Epithelial cell of esophagus (primary cell): ENCODE measurements around the gene IL11RA.
"Not testable (repeated sequence)": the region's sequence is repeated elsewhere in the genome, so short reads cannot be mapped to it uniquely, and the experiment has no call there.

ENCODE experiments used
- DNase-seq: peaks from one replicate; pipeline ENCODE4 v3.0.0; 2010; ENCODE audit warnings: low read depth
- H3K4me3 ChIP-seq: 2 replicates; pipeline ENCODE4 v1.5.1; 2011; ENCODE audit warnings: mild to moderate bottlenecking, low read length, control low read depth
- CTCF ChIP-seq: IDR thresholded peaks from 2 replicates; pipeline ENCODE4 v1.5.1; 2011; ENCODE audit warnings: low read depth, mild to moderate bottlenecking, low read length, control low read depth, inconsistent platforms; ENCODE audit not compliant: insufficient read depth; ENCODE audit errors: missing control alignments

Gene IL11RA

GRCh38 chr9:34637356-34638137, 14.4 kb upstream of the IL11RA start, which contains the start of gene SIGMAR1:
SIGMAR1 (minus strand) TSS chr9:34637787; CDS start chr9:34637697, 90 bp downstream.
- peak; percentile 94 for DNase-seq
- peak within 1 kb of the TSS; percentile 86 for H3K4me3 ChIP-seq
- TF ChIP-seq CTCF = no peak

DNA sequence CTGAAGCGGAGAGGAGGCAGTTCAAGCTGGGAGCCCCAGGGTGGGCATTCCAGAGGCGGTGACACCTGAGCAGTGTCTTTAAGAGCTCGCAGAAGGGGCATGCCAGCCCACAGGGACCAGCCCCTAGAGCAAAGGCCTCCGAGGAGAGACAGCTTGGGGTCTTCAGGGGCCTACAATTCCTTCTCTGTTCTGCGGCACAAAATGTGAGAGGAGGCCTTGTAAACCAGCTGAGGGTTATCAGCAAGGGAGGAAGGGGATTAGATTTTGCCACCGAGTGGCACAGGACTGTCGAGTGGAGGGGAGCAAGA, 13.9 kb upstream of the IL11RA start:
- H3K4me3 ChIP-seq = peak overlapping the region; percentile 86
- no peak for DNase-seq
- no peak for TF ChIP-seq CTCF

GRCh38 chr9:34639322-34639721, 12.7 kb upstream of the IL11RA start:
- DNase-seq, H3K4me3 ChIP-seq: not testable (repeated sequence)

- DNase-seq = no peak
- no peak for TF ChIP-seq CTCF
These were observed 9.3 kb upstream of the IL11RA start for GRCh38 chr9:34642679-34643078.

GRCh38 chr9:34644766-34645314, 7.1 kb upstream of the IL11RA start:
- no peak overlapping the region for H3K4me3 ChIP-seq
- DNase-seq = no peak
- no peak for TF ChIP-seq CTCF

More at GRCh38 chr9:34642679-34643078, 9.3 kb upstream of the IL11RA start:
- H3K4me3 ChIP-seq = no peak overlapping the region

DNA sequence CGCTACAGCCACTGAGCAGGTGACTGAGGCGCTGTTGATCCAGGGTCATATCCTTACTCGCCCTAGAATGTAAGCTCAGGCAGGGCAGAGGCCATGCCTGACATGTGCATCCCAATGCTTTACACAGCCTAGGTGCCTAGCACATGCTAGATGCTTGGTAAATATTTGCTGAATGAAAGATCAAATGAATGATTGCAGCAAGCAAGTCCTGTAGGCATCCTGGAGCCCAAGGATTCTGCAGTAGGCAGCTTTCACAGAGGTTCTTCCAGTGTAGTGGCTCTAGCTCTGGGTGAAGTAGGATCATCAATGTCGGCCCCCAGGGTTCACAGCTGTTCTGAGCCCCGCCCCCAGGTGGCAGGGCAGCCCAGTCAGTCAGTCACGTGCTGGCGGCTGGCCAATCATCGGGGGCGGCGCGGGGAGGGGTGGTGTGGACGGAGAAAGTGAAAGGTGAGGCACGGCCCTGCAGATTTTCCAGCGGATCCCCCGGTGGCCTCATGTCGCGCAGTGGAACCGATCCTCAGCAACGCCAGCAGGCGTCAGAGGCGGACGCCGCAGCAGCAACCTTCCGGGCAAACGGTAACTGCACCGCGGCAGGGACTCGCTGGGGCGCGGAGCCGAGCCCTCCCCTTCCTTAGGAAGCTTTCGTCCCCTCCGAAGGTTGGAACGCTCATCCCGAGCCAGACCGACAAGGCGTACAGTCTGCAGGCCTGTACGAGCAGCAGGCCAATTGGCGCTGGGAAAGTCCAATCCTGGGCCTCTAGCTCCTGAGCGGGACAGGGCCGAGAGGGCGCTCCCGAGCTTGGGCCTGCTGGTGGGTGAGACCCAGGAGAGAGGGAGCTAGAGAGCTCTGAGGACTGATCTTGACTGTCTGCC, 5.5 kb upstream of the IL11RA start, which contains the start of gene GALT:
GALT (plus strand) TSS at position 465 of the 873 bp plus-strand sequence; CDS start at position 495, 30 bp downstream.
- peak; percentile 86 for DNase-seq
- TF ChIP-seq CTCF = peak; percentile 45

GRCh38 chr9:34647084-34647403, 4.9 kb upstream of the IL11RA start:
- DNase-seq = no peak
- H3K4me3 ChIP-seq = peak overlapping the region; percentile 73
- no peak for TF ChIP-seq CTCF

More for the DNA sequence above, 5.5 kb upstream of the IL11RA start, which contains the start of gene GALT:
- H3K4me3 ChIP-seq = peak within 1 kb of the TSS; percentile 73
